Astrocyte of the spinal cord (primary cell): ENCODE measurements around the gene SLIT1.

Source experiments
- DNase-seq: peaks from one replicate; pipeline ENCODE4 v3.0.0; 2011; ENCODE audit warnings: low read depth, low spot score
- H3K4me3 ChIP-seq: 2 replicates; pipeline ENCODE4 v1.5.1; 2011; ENCODE audit warnings: low read depth, mild to moderate bottlenecking, low read length, moderate library complexity
- in situ Hi-C: cut with HindIII; loops from 2 replicates; pipeline ENCODE4 v1.10.0; 2017; ENCODE audit warnings: low sequenced_read_pairs
- TF ChIP-seq, protein P1 (sequence below): IDR thresholded peaks from 2 replicates; pipeline ENCODE4 v1.5.1; 2012; ENCODE audit warnings: low read depth, mild to moderate bottlenecking, low read length, inconsistent platforms

Gene SLIT1

GRCh38 chr10:97059872-97060205 is 125.9 kb downstream of the SLIT1 start:
- TF ChIP-seq, protein P1, sequence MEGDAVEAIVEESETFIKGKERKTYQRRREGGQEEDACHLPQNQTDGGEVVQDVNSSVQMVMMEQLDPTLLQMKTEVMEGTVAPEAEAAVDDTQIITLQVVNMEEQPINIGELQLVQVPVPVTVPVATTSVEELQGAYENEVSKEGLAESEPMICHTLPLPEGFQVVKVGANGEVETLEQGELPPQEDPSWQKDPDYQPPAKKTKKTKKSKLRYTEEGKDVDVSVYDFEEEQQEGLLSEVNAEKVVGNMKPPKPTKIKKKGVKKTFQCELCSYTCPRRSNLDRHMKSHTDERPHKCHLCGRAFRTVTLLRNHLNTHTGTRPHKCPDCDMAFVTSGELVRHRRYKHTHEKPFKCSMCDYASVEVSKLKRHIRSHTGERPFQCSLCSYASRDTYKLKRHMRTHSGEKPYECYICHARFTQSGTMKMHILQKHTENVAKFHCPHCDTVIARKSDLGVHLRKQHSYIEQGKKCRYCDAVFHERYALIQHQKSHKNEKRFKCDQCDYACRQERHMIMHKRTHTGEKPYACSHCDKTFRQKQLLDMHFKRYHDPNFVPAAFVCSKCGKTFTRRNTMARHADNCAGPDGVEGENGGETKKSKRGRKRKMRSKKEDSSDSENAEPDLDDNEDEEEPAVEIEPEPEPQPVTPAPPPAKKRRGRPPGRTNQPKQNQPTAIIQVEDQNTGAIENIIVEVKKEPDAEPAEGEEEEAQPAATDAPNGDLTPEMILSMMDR: no peak
- no peak overlapping the region for H3K4me3 ChIP-seq
- no peak for DNase-seq
- in situ Hi-C loops: no loop called here

GRCh38 chr10:97059006-97059871 is 126.5 kb downstream of the SLIT1 start:
- TF ChIP-seq, protein P1: peak; percentile 17
- in situ Hi-C loops: no loop called here
- DNase-seq: no peak

GRCh38 chr10:97058521-97058920 is 127.2 kb downstream of the SLIT1 start:
- no peak for DNase-seq
- in situ Hi-C loops: no loop called here
- TF ChIP-seq, protein P1: no peak
- H3K4me3 ChIP-seq: no peak overlapping the region

More at GRCh38 chr10:97059006-97059871, 126.5 kb downstream of the SLIT1 start:
- no peak overlapping the region for H3K4me3 ChIP-seq

GRCh38 chr10:97057491-97058235 is 128.1 kb downstream of the SLIT1 start:
- in situ Hi-C loops: no loop called here
- TF ChIP-seq, protein P1: no peak

GRCh38 chr10:97056003-97056630 is 129.6 kb downstream of the SLIT1 start:
- TF ChIP-seq, protein P1: no peak
- no peak for DNase-seq
- in situ Hi-C loops: no loop called here
- no peak overlapping the region for H3K4me3 ChIP-seq

More at GRCh38 chr10:97057491-97058235, 128.1 kb downstream of the SLIT1 start:
- H3K4me3 ChIP-seq: no peak overlapping the region
- DNase-seq: no peak

DNA sequence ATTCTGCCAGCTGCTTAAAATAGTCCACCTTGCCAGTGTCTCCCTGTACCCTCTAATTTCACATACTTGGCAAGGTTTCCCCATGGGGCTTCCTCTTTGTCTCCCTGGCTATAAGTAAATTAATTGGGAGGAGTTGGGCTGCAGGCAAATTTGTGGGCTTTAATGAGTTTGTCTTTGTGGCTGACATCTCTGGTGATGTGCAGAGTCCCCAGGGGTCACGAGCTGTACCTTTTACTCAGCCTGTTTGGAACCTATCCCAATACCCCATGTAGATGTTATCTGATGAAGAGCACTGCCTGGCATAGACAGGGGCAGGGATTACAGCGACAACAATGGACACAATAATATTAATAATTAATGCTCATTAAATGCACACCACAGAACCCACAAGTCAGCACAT is 132.5 kb downstream of the SLIT1 start:
- no peak overlapping the region for H3K4me3 ChIP-seq
- no peak for DNase-seq
- in situ Hi-C loops: no loop called here
- TF ChIP-seq, protein P1: no peak
